GM19025 (cell line): ENCODE measurements around the gene TRRAP.
"Not testable (repeated sequence)": the region's sequence is repeated elsewhere in the genome, so short reads cannot be mapped to it uniquely, and the experiment has no call there.

Source experiments
- ATAC-seq: cut with Tn5 transposase; IDR thresholded peaks from one replicate; pipeline ENCODE4 v1.9.1; 2021; ENCODE audit warnings: mild to moderate bottlenecking, low read depth, moderate library complexity; ENCODE audit not compliant: unreplicated experiment

The TRRAP gene

DNA sequence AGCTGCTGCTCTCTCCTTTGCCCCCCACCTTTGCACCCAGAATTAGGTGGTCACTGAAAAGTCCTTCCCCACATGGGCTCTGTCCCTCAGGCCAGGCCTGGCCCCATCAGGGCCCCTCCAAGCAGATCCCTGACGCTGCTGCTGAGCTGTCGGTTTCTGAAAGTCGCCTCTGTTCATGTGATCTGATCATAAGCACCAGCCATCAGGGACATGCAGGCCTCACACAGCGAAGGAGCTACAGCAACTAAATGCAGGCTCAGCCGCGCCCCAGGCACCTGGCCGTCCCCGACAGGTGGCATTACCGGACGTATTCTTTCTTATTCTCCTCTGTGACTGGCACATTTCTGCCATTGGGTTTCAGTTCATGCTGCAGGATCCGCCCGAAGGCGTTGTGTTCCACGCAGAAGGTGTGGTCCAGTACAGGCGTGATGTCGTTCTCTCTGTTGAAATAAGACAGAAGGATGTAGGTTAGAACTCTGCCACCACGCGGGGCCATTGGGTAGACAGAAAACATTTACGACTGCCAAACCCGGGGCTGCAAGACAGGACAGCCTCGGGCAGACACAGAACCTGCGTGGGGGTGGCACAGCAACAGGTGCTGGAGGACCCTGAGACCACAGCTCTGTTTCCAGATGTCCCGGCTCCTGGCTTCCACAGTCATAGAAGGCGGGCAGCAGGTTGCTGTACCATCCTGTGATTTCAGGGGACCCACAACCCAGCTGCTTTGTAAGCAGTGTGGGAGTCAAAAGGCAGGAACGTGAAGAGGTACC, 159.9 kb downstream of the TRRAP start:
- ATAC-seq = no peak

DNA sequence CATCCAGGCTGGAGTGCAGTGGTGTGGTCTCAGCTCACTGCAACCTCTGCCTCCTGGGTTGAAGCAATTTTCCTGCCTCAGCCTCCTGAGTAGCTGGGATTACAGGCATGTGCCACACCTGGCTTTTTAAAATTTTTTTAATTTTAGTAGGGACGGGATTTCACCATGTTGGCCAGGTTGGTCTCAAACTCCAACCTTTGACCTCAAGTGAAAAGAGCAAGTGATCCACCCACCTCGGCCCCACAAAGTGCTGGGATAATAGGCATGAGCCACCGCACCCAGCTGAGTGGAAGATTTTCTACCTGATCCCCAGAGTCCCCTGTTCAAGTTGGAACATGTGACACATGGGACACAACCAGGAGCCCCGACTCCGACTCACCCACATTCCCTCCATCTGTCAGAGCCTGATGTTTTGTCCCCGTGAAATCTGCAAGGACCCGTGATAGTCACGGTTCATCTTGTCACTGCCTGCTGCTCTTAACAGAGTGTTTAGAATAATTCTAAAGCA, 161.1 kb downstream of the TRRAP start:
- no peak for ATAC-seq

GRCh38 chr7:99040104-99040958, 162.0 kb downstream of the TRRAP start:
- no peak for ATAC-seq

GRCh38 chr7:99041526-99041925, 163.2 kb downstream of the TRRAP start:
- no peak for ATAC-seq

DNA sequence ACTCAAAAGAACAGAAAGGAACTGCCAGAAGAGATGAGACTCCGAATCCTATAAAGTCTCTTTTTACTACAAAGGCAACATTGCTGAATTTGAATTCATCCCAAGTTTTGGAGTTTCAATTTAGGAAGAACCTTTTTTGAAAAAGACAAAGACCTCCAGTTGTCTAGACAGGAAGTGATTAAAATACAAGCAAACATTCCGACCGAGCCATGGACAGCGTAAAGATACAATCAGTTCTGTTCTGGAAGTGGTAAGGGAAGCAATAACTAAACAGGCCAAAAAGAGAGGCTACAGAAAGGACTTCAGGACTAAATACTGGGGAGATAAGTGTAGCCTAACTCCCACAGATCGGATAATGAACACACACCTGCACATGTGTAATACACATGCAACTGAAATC, 164.6 kb downstream of the TRRAP start:
- no peak for ATAC-seq

GRCh38 chr7:99044858-99045257, 166.5 kb downstream of the TRRAP start:
- not testable (repeated sequence) for ATAC-seq

DNA sequence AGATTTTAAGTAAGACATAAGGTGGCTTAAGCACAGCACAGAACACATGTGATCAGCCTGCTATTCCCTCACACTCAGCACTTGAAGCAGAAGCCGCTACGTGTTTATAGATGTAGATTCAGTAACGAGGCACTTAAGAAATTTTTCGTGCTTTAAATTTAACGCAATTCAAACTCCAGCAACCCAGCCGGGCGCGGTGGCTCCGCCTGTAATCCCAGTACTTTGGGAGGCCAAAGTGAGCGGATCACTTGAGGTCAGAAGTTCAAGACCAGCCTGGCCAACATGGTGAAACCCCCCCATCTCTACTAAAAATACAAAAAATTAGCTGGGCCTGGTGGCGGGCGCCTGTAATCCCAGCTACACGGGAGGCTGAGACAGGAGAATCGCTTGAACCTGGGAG, 167.9 kb downstream of the TRRAP start:
- ATAC-seq = not testable (repeated sequence)

- ATAC-seq = no peak
Observed at GRCh38 chr7:99046722-99047121, 168.4 kb downstream of the TRRAP start.

DNA sequence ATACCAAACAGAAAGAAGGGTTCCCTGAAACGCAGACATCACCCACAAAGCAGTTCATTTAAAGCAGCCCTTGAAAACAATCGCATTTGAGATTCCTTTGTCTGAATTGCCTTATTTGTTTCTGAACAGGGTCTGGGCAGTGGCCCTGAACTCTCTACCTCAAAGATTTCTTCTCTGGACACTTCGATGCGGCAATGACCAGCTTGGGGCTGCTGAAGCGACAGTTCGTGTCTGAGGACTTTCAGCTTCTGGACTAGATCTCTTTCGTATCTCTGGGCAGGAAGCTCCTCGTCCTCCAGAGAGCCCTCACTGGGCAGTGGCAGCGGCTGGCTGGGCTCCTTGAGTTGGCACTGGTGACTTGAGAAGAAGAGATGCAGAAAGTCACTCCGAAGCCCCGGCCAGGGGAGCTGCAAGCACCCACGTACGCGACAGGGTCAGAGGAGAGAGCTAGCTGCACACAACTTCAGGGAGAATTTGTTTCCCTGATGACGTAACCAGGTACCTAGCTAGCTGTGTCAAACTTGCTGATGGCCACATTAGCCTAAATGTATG, 169.3 kb downstream of the TRRAP start:
- ATAC-seq = no peak

DNA sequence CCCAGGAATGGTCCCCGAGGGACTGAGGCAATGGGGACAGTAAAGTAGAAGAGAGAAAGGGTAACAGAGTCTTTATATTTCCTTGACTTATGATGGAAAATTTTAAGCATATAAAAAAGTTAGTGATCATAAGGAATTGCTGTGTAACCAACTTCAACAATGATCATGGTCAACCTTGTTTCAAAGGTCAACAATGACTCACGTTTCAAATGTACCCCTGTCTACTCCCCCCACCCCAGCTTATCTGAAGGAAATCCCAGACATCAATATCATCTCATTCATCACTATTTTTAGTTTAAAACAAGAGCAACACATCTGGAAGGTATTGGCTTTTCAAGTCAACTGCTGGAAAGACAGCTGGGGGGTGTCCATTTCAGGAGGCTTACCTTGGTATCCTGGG, 172.6 kb downstream of the TRRAP start:
- no peak for ATAC-seq

- no peak for ATAC-seq
Observed at GRCh38 chr7:99054781-99055180, 176.4 kb downstream of the TRRAP start.

DNA sequence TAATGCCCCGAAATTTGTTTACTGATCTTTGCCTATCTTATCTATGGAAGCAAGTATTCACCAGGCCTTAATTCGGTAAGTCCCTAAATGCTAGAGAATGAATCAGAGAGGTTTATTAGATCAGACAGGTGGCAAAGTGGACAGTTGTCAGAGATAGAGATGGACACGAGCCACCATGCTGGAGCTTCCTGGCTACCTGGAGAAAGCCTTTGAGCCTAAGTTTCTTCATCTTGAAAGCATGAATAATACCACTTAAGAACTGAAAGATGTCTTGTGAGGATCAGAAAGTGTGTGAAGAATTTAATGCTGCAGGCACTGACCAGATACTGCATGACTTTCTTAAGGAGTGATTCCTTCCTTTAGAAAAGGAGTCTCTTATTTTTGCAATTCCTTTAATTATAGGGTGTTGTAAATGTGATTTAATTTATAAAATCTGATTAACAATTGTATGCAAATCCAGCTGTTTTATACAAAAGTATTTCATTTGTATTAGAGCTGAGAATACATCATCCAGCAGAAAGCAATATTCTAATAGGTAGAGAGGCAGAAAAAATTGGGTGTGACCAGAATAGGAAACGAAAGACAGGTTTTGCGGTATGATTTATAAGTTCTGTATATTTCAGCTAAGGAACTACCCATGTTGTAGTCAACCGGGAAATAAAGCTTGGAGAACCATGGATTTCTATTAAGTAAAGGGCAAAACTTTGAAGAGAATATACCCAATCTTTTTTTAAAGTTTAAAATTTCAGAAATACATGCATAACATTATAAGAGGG, 182.9 kb downstream of the TRRAP start:
- ATAC-seq = no peak
